ENCODE results near the gene PIGR. TPM values are rescaled to one million over a fixed set of nuclear protein-coding genes. Genes with fewer than 3 reads are reported as not detected.
"Not testable (repeated sequence)": the region's sequence is repeated elsewhere in the genome, so short reads cannot be mapped to it uniquely, and the experiment has no call there.

Gene PIGR
- total and polyA plus RNA-seq, 8 donors = 7.1 to 83.4 (median 33.5) TPM

DNA sequence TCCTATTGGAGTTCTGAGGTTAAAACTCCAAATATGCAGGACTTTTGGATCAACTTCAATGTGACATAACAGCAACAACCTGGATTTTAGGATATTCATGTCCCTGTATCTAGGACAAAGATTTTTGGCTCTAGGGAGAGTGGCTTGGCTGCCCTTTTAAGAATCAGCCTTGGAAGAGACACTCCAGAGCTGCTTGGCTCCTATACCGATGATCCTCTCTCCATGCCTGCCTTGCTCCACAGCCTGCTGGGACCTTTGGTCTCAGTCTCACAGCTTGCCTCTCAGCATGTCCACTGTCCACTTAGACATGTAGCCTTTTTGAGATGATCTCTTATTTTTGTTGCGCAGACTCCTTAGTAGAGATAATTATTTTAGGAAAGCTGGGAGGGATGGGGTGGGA is 20.0 kb downstream of the PIGR start:
- DNase-seq = no peak
- intact Hi-C loops (cut with DNase I) = no loop called here
- no peak overlapping the region for H3K4me3 ChIP-seq
- WGBS, 2 donors = 94 to 97% methylated on average over 2 of the region's 2 CpGs
- TF ChIP-seq, protein P1, sequence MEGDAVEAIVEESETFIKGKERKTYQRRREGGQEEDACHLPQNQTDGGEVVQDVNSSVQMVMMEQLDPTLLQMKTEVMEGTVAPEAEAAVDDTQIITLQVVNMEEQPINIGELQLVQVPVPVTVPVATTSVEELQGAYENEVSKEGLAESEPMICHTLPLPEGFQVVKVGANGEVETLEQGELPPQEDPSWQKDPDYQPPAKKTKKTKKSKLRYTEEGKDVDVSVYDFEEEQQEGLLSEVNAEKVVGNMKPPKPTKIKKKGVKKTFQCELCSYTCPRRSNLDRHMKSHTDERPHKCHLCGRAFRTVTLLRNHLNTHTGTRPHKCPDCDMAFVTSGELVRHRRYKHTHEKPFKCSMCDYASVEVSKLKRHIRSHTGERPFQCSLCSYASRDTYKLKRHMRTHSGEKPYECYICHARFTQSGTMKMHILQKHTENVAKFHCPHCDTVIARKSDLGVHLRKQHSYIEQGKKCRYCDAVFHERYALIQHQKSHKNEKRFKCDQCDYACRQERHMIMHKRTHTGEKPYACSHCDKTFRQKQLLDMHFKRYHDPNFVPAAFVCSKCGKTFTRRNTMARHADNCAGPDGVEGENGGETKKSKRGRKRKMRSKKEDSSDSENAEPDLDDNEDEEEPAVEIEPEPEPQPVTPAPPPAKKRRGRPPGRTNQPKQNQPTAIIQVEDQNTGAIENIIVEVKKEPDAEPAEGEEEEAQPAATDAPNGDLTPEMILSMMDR (IDR thresholded peaks at IDR 0.05) = no peak
- no peak for FAIRE-seq
- no peaks in the 10 kb centered on the region for H3K36me3 ChIP-seq
- H3K9me3 ChIP-seq = no peaks in the 10 kb centered on the region
- H3K4me1 ChIP-seq = no peaks in the 10 kb centered on the region
- H3K27me3 ChIP-seq = no peaks in the 10 kb centered on the region
- no peak overlapping the region for H3K27ac ChIP-seq
- ATAC-seq = no peak

- Histone ChIP-seq H3K9me3 (no peaks in the 10 kb centered on the region), H3K4me1 (no peaks in the 10 kb centered on the region), H3K36me3 (no peaks in the 10 kb centered on the region), H3K27me3 (no peaks in the 10 kb centered on the region), H3K4me3 (no peak overlapping the region), H3K27ac (no peak overlapping the region)
- 81 to 85% methylated on average over 11 of the region's 11 CpGs for WGBS, 2 donors
- TF ChIP-seq, protein P1 (IDR thresholded peaks at IDR 0.05) = no peak
- intact Hi-C loops (cut with DNase I) = no loop called here
- ATAC-seq (peak in 3 of 4 donors; percentile 51 to 65 (median 61)), FAIRE-seq (no peak), DNase-seq (no peak)
Measured at GRCh38 chr1:206925106-206925736, 21.0 kb downstream of the PIGR start.

GRCh38 chr1:206924592-206925105 is 21.6 kb downstream of the PIGR start:
- Histone ChIP-seq H3K4me1 (no peaks in the 10 kb centered on the region), H3K27ac (no peak overlapping the region), H3K4me3 (no peak overlapping the region), H3K36me3 (no peaks in the 10 kb centered on the region), H3K27me3 (no peaks in the 10 kb centered on the region), H3K9me3 (no peaks in the 10 kb centered on the region)
- intact Hi-C loops (cut with DNase I) = no loop called here
- WGBS, 2 donors = 85 to 92% methylated on average over 8 of the region's 8 CpGs
- FAIRE-seq (no peak), ATAC-seq (no peak), DNase-seq (no peak)
- TF ChIP-seq, protein P1 (IDR thresholded peaks at IDR 0.05) = no peak

DNA sequence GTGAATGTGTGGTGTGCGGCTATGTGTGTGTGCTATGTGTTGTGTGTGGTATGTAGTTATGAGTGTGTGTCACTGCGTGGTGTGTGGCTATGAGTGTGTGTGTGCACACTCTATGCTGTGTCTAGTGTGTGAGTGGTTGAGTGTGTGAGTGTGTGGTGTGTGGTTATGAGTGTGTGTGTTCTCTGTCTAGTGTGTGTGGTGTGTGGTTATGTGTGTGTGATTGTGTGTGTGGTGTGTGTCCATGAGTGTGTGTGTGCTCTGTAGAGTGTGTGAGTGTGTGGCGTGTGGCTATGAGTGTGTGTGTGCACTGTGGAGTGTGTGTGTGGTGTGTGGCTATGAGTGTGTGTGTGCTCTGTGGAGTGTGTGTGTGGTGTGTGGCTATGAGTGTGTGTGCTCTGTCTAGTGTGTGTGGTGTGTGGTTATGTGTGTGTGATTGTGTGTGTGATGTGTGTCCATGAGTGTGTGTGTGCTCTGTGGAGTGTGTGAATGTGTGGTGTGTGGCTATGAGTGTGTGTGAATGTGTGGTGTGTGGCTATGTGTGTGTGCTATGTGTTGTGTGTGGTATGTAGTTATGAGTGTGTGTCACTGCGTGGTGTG is 22.2 kb downstream of the PIGR start:
- FAIRE-seq; H3K36me3 ChIP-seq; intact Hi-C loops (cut with DNase I); H3K4me3 ChIP-seq; H3K9me3 ChIP-seq; H3K27ac ChIP-seq; H3K27me3 ChIP-seq; H3K4me1 ChIP-seq; DNase-seq: not testable (repeated sequence)
- WGBS, 2 donors = 88 to 96% methylated on average over 4 of the region's 4 CpGs
- peak in 1 of 4 donors; percentile 20 for ATAC-seq

- Histone ChIP-seq H3K27ac (peak overlapping the region in 1 of 4 donors; percentile 6), H3K36me3 (no peaks in the 10 kb centered on the region), H3K4me1 (no peaks in the 10 kb centered on the region), H3K9me3 (no peaks in the 10 kb centered on the region), H3K4me3 (no peak overlapping the region), H3K27me3 (no peaks in the 10 kb centered on the region)
- WGBS, 2 donors = 74 to 76% methylated on average over 12 of the region's 12 CpGs
- TF ChIP-seq, protein P1 (IDR thresholded peaks at IDR 0.05) = no peak
- DNase-seq = no peak
- peak in 2 of 4 donors; percentile 13 to 39 for ATAC-seq
- intact Hi-C loops (cut with DNase I) = no loop called here
- FAIRE-seq = no peak
Measured at GRCh38 chr1:206923009-206923960, 23.0 kb downstream of the PIGR start.
